ENCODE results near the gene AOPEP. TPM values are rescaled to one million over a fixed set of nuclear protein-coding genes. Genes with fewer than 3 reads are reported as not detected.

AOPEP gene
- polyA plus RNA-seq, 2 of the 4 experiments (the other 2 are of a cell fraction), result 226 to 266 TPM

- TF ChIP-seq E2F6 (IDR thresholded peaks at IDR 0.05; ENCODE audit: borderline replicate concordance, low read depth) (no peak), FOSB (CRISPR knock-in tag; IDR thresholded peaks at IDR 0.05) (peak; percentile 90), FOSL2 (IDR thresholded peaks at IDR 0.05) (no peak), FOSL2 (CRISPR knock-in tag; IDR thresholded peaks at IDR 0.05) (peak; percentile 18; the same call in 1 of the 2 replicates), CHD2 (IDR thresholded peaks at IDR 0.05; ENCODE audit: low read length, partially characterized antibody) (peak; percentile 5), TFCP2L1 (CRISPR knock-in tag; IDR thresholded peaks at IDR 0.05) (peak; percentile 85), SMC3 (IDR thresholded peaks at IDR 0.05) (no peak), HOXA7 (CRISPR knock-in tag; IDR thresholded peaks at IDR 0.05) (peak; percentile 95), NPAS2 (CRISPR knock-in tag; IDR thresholded peaks at IDR 0.05; ENCODE audit: borderline replicate concordance) (no peak), FOXS1 (CRISPR knock-in tag; IDR thresholded peaks at IDR 0.05) (no peak), RARB (CRISPR knock-in tag; IDR thresholded peaks at IDR 0.05) (peak; percentile 78; the same call in 1 of the 2 replicates), ESRRA (IDR thresholded peaks at IDR 0.05; ENCODE audit: borderline replicate concordance, low read length) (no peak), SREBF2 (IDR thresholded peaks at IDR 0.05) (no peak), JUNB (IDR thresholded peaks at IDR 0.05) (no peak), POLR2AphosphoS2 (conservative IDR thresholded peaks at IDR 0.05; ENCODE audit: low read length) (peak; percentile 94; the same call in 1 of the 2 replicates), BHLHE40 (IDR thresholded peaks at IDR 0.05; ENCODE audit: low read depth, low read length) (no peak), CBX8 (IDR thresholded peaks at IDR 0.05) (no peak), HDAC2 (IDR thresholded peaks at IDR 0.05) (no peak), NFE2L2 (conservative IDR thresholded peaks at IDR 0.05; ENCODE audit: low read length) (no peak), TP53 (CRISPR knock-in tag; IDR thresholded peaks at IDR 0.05) (peak; percentile 58; the same call in 1 of the 2 replicates)
These were observed 285.7 kb downstream of the AOPEP start (continued) for GRCh38 chr9:95012035-95012708.

- Histone ChIP-seq H3K4me3 (peak overlapping the region; percentile 7; the same call in 2 of the 3 replicates), H3K27ac (peak overlapping the region; percentile 80 to 99), H3K4me1 (peaks cover 94% of the 10 kb centered on the region), H3K9me3 (no peaks in the 10 kb centered on the region), H3K4me2 (peak overlapping the region; percentile 98)
- ATAC-seq (no peak), FAIRE-seq (no peak), DNase-seq (ENCODE audit: low read depth in 1 of 2, low spot score in 1 of 2) (no peak)
- TF ChIP-seq USF2 (IDR thresholded peaks at IDR 0.05) (peak; percentile 86), HOXA7 (CRISPR knock-in tag; IDR thresholded peaks at IDR 0.05) (0 out of 2 replicates have a peak, but pooled peaks have one; percentile 1), FOSB (CRISPR knock-in tag; IDR thresholded peaks at IDR 0.05) (peak; percentile 32; the same call in 1 of the 2 replicates), HEYL (CRISPR knock-in tag; IDR thresholded peaks at IDR 0.05) (no peak)
- CTCF ChIA-PET, result interaction anchor here (1.0 to 1.2 kb wide), 2 partner anchors 33 to 343 kb away, joined by 3 to 5 read pairs; no protein-coding TSS in a partner anchor
- 21% methylated on average over 3 of the region's 3 CpGs for WGBS (ENCODE audit: missing lambda C conversion rate)
- POLR2A ChIA-PET, result interaction anchor here (0.6 to 2.5 kb wide), 7 partner anchors 11 to 145 kb away, joined by 3 to 19 read pairs (median 5); no protein-coding TSS in a partner anchor
These were observed 286.4 kb downstream of the AOPEP start for GRCh38 chr9:95012902-95013301.

- 37% methylated on average over 2 of the region's 2 CpGs for WGBS (ENCODE audit: missing lambda C conversion rate)
- no peaks in the 10 kb centered on the region for H3K9me3 ChIP-seq
- POLR2A ChIA-PET, result no interaction called here
These were observed 288.4 kb downstream of the AOPEP start for GRCh38 chr9:95014917-95015316.

More at GRCh38 chr9:95014917-95015316, 288.4 kb downstream of the AOPEP start:
- Histone ChIP-seq H3K27ac (peak overlapping the region; percentile 82 to 99), H3K4me1 (peaks cover 99% of the 10 kb centered on the region), H3K4me2 (peak overlapping the region; percentile 98), H3K4me3 (0 out of 3 replicates have a peak overlapping the region, but pooled peaks have one; percentile 3)
- ATAC-seq (no peak), FAIRE-seq (no peak), DNase-seq (ENCODE audit: low read depth in 1 of 2, low spot score in 1 of 2) (no peak)
- TF ChIP-seq TP53 (CRISPR knock-in tag; IDR thresholded peaks at IDR 0.05), result 0 out of 2 replicates have a peak, but pooled peaks have one; percentile 43
- peak; percentile 90; the same call in 1 of the 2 replicates for TF ChIP-seq HOXA7 (CRISPR knock-in tag; IDR thresholded peaks at IDR 0.05)
- peak; percentile 70 for TF ChIP-seq FOSB (CRISPR knock-in tag; IDR thresholded peaks at IDR 0.05)
- no peak for TF ChIP-seq HOXB13 (CRISPR knock-in tag; IDR thresholded peaks at IDR 0.05; ENCODE audit: low read depth)
- CTCF ChIA-PET, result no interaction called here
